ENCODE results near the gene DAAM1.

Gene DAAM1

GRCh38 chr14:59346796-59347510 is 158.5 kb downstream of the DAAM1 start:
- DNase-seq (ENCODE audit: extremely low spot score), result no peak
- TF ChIP-seq FOXA1 (IDR thresholded peaks at IDR 0.05), result no peak
- no peak for TF ChIP-seq NFRKB (IDR thresholded peaks at IDR 0.05)
- ChIA-PET POLR2A (no interaction called here), CTCF (no interaction called here)

- DNase-seq (ENCODE audit: extremely low spot score), result no peak
- TF ChIP-seq PKNOX1 (IDR thresholded peaks at IDR 0.05) (no peak), ARNT (IDR thresholded peaks at IDR 0.05) (no peak), BHLHE40 (IDR thresholded peaks at IDR 0.05; ENCODE audit: borderline replicate concordance) (no peak), TARDBP (IDR thresholded peaks at IDR 0.05) (no peak), NFRKB (IDR thresholded peaks at IDR 0.05) (no peak), FOXM1 (IDR thresholded peaks at IDR 0.05; ENCODE audit: borderline replicate concordance) (no peak), HDGF (IDR thresholded peaks at IDR 0.05; ENCODE audit: borderline replicate concordance) (no peak), ELF4 (IDR thresholded peaks at IDR 0.05) (no peak), L3MBTL2 (conservative IDR thresholded peaks at IDR 0.05) (no peak), SP1 (IDR thresholded peaks at IDR 0.05) (no peak), LEF1 (IDR thresholded peaks at IDR 0.05; ENCODE audit: borderline replicate concordance) (no peak), SUZ12 (IDR thresholded peaks at IDR 0.05) (no peak), CTBP1 (IDR thresholded peaks at IDR 0.05; ENCODE audit: borderline replicate concordance) (no peak)
- ChIA-PET CTCF (no interaction called here), POLR2A (no interaction called here)
Observed at GRCh38 chr14:59347511-59347900, 159.0 kb downstream of the DAAM1 start.

- ChIA-PET CTCF (no interaction called here), POLR2A (no interaction called here)
- no peak for DNase-seq (ENCODE audit: extremely low spot score)
- TF ChIP-seq HDGF (IDR thresholded peaks at IDR 0.05; ENCODE audit: borderline replicate concordance) (no peak), NFRKB (IDR thresholded peaks at IDR 0.05) (no peak), SP1 (IDR thresholded peaks at IDR 0.05) (no peak), SUZ12 (IDR thresholded peaks at IDR 0.05) (no peak), FOXK2 (IDR thresholded peaks at IDR 0.05) (no peak), TARDBP (IDR thresholded peaks at IDR 0.05) (no peak), ZNF384 (IDR thresholded peaks at IDR 0.05) (no peak), ELF4 (IDR thresholded peaks at IDR 0.05) (no peak), CTBP1 (IDR thresholded peaks at IDR 0.05; ENCODE audit: borderline replicate concordance) (no peak), FOXA1 (IDR thresholded peaks at IDR 0.05) (no peak), ARNT (IDR thresholded peaks at IDR 0.05) (no peak), FOXM1 (IDR thresholded peaks at IDR 0.05; ENCODE audit: borderline replicate concordance) (no peak)
Observed at GRCh38 chr14:59347915-59348314, 159.4 kb downstream of the DAAM1 start.

GRCh38 chr14:59349258-59349701 is 160.8 kb downstream of the DAAM1 start:
- ChIA-PET POLR2A (no interaction called here), CTCF (no interaction called here)
- TF ChIP-seq FOXA1 (IDR thresholded peaks at IDR 0.05) (no peak), FOXK2 (IDR thresholded peaks at IDR 0.05) (no peak), CTBP1 (IDR thresholded peaks at IDR 0.05; ENCODE audit: borderline replicate concordance) (no peak), FOXM1 (IDR thresholded peaks at IDR 0.05; ENCODE audit: borderline replicate concordance) (no peak)

GRCh38 chr14:59352961-59353360 is 164.5 kb downstream of the DAAM1 start:
- CTCF ChIA-PET, result no interaction called here

More at GRCh38 chr14:59349258-59349701, 160.8 kb downstream of the DAAM1 start:
- DNase-seq (ENCODE audit: extremely low spot score), result no peak

GRCh38 chr14:59354666-59355065 is 166.2 kb downstream of the DAAM1 start:
- ChIA-PET POLR2A (no interaction called here), CTCF (no interaction called here)
- DNase-seq (ENCODE audit: extremely low spot score), result no peak
- TF ChIP-seq SUZ12 (IDR thresholded peaks at IDR 0.05) (no peak), FOXA1 (IDR thresholded peaks at IDR 0.05) (no peak), BHLHE40 (IDR thresholded peaks at IDR 0.05; ENCODE audit: borderline replicate concordance) (no peak), NFRKB (IDR thresholded peaks at IDR 0.05) (no peak), SP1 (IDR thresholded peaks at IDR 0.05) (no peak), CTBP1 (IDR thresholded peaks at IDR 0.05; ENCODE audit: borderline replicate concordance) (no peak), L3MBTL2 (conservative IDR thresholded peaks at IDR 0.05) (no peak), ARNT (IDR thresholded peaks at IDR 0.05) (no peak), TARDBP (IDR thresholded peaks at IDR 0.05) (no peak), HDGF (IDR thresholded peaks at IDR 0.05; ENCODE audit: borderline replicate concordance) (no peak), FOXM1 (IDR thresholded peaks at IDR 0.05; ENCODE audit: borderline replicate concordance) (no peak), ZNF384 (IDR thresholded peaks at IDR 0.05) (no peak), FOXK2 (IDR thresholded peaks at IDR 0.05) (no peak), ELF4 (IDR thresholded peaks at IDR 0.05) (no peak), PKNOX1 (IDR thresholded peaks at IDR 0.05) (no peak), LEF1 (IDR thresholded peaks at IDR 0.05; ENCODE audit: borderline replicate concordance) (no peak)

More at GRCh38 chr14:59352961-59353360, 164.5 kb downstream of the DAAM1 start:
- POLR2A ChIA-PET, result no interaction called here
- no peak for TF ChIP-seq SUZ12 (IDR thresholded peaks at IDR 0.05)
- no peak for DNase-seq (ENCODE audit: extremely low spot score)

GRCh38 chr14:59355091-59355490 is 166.6 kb downstream of the DAAM1 start:
- TF ChIP-seq FOXK2 (IDR thresholded peaks at IDR 0.05), result no peak
- no peak for TF ChIP-seq ELF4 (IDR thresholded peaks at IDR 0.05)
- TF ChIP-seq SUZ12 (IDR thresholded peaks at IDR 0.05), result no peak
- no peak for TF ChIP-seq LEF1 (IDR thresholded peaks at IDR 0.05; ENCODE audit: borderline replicate concordance)
- no peak for TF ChIP-seq HDGF (IDR thresholded peaks at IDR 0.05; ENCODE audit: borderline replicate concordance)
- no peak for TF ChIP-seq L3MBTL2 (conservative IDR thresholded peaks at IDR 0.05)
- no peak for TF ChIP-seq SP1 (IDR thresholded peaks at IDR 0.05)
- TF ChIP-seq BHLHE40 (IDR thresholded peaks at IDR 0.05; ENCODE audit: borderline replicate concordance), result no peak
- TF ChIP-seq NFRKB (IDR thresholded peaks at IDR 0.05), result no peak
- no peak for TF ChIP-seq CTBP1 (IDR thresholded peaks at IDR 0.05; ENCODE audit: borderline replicate concordance)
- no peak for TF ChIP-seq ZNF384 (IDR thresholded peaks at IDR 0.05)
- ChIA-PET CTCF (no interaction called here), POLR2A (no interaction called here)
- DNase-seq (ENCODE audit: extremely low spot score), result no peak

Data from HEK293T (cell line).